GM13976 (cell line): ENCODE results near the gene KIR3DL1.
"Not testable (repeated sequence)": the region's sequence is repeated elsewhere in the genome, so short reads cannot be mapped to it uniquely, and the experiment has no call there.

Experiments used
- DNase-seq: peaks from one replicate; pipeline ENCODE4 v3.0.0; 2012; ENCODE audit warnings: low spot score
- in situ Hi-C: fragments of 300-500 bp; cut with MboI; formaldehyde crosslinking; loops from one replicate; pipeline ENCODE4 v1.12.0; 2022; ENCODE audit warnings: low sequenced_read_pairs, mixed read lengths, inconsistent platforms; ENCODE audit not compliant: unreplicated experiment
- TF ChIP-seq, protein P1 (sequence below): IDR thresholded peaks from 2 replicates; pipeline ENCODE4 v1.5.1; 2012; ENCODE audit warnings: borderline replicate concordance, mild to moderate bottlenecking; ENCODE audit not compliant: insufficient read depth; ENCODE audit errors: extremely low read depth, missing control alignments, control extremely low read depth

KIR3DL1 gene

DNA sequence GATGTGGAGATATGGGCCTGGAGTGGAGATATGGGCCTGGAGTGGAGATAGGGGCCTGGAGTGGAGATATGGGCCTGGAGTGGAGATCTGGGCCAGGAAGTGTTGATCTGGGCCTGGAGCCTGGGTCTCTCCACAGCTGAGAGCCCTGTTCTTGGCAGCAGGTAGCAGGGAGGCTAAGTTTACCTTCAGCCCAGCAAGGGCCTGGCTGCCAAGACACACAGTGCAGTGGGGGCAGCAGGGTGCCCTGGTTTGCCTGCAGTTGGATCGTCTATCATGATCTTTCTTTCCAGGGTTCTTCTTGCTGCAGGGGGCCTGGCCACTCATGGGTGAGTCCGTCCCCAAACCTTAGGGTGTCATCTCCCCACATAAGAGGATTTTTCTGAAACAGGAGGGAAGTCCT, 34.7 kb downstream of the KIR3DL1 start:
- DNase-seq = no peak
- TF ChIP-seq, protein P1, sequence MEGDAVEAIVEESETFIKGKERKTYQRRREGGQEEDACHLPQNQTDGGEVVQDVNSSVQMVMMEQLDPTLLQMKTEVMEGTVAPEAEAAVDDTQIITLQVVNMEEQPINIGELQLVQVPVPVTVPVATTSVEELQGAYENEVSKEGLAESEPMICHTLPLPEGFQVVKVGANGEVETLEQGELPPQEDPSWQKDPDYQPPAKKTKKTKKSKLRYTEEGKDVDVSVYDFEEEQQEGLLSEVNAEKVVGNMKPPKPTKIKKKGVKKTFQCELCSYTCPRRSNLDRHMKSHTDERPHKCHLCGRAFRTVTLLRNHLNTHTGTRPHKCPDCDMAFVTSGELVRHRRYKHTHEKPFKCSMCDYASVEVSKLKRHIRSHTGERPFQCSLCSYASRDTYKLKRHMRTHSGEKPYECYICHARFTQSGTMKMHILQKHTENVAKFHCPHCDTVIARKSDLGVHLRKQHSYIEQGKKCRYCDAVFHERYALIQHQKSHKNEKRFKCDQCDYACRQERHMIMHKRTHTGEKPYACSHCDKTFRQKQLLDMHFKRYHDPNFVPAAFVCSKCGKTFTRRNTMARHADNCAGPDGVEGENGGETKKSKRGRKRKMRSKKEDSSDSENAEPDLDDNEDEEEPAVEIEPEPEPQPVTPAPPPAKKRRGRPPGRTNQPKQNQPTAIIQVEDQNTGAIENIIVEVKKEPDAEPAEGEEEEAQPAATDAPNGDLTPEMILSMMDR = no peak
- in situ Hi-C loops = no loop called here

- in situ Hi-C loops = no loop called here
- TF ChIP-seq, protein P1 = no peak
- no peak for DNase-seq
Measured at GRCh38 chr19:54851353-54851752, 35.1 kb downstream of the KIR3DL1 start.

- DNase-seq, in situ Hi-C loops: not testable (repeated sequence)
Measured at GRCh38 chr19:54855241-54855640, 39.0 kb downstream of the KIR3DL1 start.

DNA sequence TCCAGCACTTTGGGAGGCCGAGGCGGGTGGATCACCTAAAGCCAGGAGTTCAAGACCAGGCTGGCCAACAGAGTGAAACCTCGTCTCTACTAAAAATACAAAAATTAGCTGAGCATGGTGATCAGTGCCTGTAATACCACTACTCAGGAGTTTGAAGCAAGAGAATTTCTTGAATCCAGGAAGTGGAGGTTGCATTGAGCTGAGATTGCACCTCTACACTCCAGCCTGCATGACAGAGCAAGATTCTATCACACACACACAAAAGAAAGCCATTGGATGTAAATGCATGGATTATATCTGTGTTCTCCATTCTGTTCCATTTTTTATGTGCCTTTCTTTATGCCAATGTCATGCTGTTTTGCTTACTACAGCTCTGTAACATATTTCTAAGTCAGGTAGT, 42.2 kb downstream of the KIR3DL1 start:
- DNase-seq, in situ Hi-C loops: not testable (repeated sequence)

GRCh38 chr19:54859421-54859820, 43.2 kb downstream of the KIR3DL1 start:
- in situ Hi-C loops, DNase-seq: not testable (repeated sequence)

- DNase-seq, in situ Hi-C loops: not testable (repeated sequence)
Measured at GRCh38 chr19:54863459-54863858, 47.2 kb downstream of the KIR3DL1 start.

- in situ Hi-C loops = no loop called here
- no peak for DNase-seq
- TF ChIP-seq, protein P1 = no peak
Measured at GRCh38 chr19:54871696-54872095, 55.4 kb downstream of the KIR3DL1 start.

DNA sequence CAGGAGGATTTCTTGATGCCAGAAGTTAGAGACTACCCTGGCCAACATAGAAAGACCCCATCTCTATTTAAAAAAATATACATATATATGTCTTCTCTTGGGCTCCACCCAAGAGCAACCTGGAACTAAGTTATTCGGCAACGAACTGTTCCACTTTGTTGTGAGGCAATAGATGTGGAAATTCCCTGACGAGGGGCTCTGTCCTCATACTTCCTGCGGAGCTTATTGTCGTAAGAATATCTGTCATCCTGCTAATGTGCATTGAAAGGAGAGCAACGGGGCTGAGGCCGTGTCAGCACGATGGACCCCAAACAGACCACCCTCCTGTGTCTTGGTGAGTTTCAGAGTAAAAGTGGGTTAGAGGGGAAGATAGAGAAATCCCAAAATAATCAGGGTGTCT, 57.7 kb downstream of the KIR3DL1 start, which contains the start of gene FCAR:
Gene FCAR, plus strand, starts transcription at position 246 of the 400 bp plus-strand sequence. Its CDS starts 55 bp downstream, at position 301.
- in situ Hi-C loops = no loop called here
- TF ChIP-seq, protein P1 = no peak
- DNase-seq = no peak

DNA sequence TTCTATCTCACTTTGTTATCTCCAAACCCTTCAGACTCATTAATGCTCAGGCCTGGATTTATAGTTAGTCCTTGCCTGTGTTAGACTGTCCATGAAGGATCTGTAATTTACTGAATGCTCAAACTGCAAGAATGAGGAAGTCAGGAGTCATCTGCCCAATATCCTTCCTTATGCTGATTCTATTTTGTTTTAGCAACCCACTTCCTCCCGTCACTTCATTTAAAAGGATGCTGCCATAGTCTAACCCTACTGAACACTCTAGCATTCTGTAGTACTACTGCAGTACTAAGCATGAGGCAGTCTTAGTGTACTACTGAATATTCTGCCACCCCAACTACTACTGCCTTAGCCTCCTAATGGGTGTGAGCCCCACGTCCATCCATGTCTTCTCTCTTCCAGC, 59.2 kb downstream of the KIR3DL1 start:
- TF ChIP-seq, protein P1 = no peak
- no peak for DNase-seq
- in situ Hi-C loops = no loop called here
